Femur (tissue), 1 donor: ENCODE results near the gene HLA-F.

Source experiments
- DNase-seq: peaks from one replicate; pipeline ENCODE4 v3.0.0-alpha.2; 2017

HLA-F gene

DNA sequence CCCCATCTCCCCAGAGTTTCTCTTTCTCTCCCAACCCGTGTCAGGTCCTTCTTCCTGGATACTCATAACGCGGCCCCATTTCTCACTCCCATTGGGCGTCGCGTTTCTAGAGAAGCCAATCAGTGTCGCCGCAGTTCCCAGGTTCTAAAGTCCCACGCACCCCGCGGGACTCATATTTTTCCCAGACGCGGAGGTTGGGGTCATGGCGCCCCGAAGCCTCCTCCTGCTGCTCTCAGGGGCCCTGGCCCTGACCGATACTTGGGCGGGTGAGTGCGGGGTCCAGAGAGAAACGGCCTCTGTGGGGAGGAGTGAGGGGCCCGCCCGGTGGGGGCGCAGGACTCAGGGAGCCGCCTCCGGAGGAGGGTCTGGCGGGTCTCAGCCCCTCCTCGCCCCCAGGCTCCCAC lies at the start of gene HLA-F:
TSS of gene HLA-F (plus strand) at position 173 of the 404 bp plus-strand sequence. CDS start at position 203, 30 bp downstream.
- peak; percentile 80 for DNase-seq

DNA sequence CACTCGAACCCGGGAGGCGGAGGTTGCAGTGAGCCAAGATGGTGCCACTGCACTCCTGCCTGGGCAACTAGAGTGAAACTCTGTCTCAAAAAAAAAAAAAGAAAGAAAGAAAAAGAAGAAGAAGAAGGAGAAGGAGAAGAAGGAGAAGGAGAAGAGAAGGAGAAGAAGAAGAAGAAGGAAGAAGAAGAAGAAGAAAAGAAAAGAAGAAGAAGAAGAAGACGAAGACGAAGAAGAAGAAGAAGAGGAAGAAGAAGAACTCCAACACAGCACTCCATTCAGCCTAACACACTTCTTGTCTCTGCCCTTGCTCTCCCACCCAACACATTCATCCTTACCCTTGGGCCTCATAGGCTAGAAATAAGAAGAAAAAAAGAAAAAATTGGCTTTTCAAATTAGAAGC lies 49.2 kb upstream of the HLA-F start:
- no peak for DNase-seq

DNA sequence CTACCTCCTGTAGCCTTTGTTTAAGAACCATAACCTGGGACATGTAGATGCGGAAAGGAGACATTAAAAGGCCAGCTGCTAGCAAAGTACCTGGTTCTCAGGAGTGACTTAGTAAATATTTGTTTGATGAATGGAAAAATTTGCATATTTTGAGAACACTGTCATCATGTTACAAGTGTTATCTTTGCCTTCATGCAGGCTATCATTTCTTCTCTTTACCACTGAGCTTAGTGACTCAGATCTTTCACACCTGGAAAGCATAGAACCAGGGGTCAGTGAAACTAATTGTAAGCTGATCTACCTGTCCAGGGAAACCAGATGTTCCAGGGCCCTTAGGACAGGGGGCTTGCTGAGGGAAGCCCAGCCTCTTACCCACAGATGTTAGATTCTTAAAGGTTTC lies 47.7 kb upstream of the HLA-F start:
- no peak for DNase-seq

DNA sequence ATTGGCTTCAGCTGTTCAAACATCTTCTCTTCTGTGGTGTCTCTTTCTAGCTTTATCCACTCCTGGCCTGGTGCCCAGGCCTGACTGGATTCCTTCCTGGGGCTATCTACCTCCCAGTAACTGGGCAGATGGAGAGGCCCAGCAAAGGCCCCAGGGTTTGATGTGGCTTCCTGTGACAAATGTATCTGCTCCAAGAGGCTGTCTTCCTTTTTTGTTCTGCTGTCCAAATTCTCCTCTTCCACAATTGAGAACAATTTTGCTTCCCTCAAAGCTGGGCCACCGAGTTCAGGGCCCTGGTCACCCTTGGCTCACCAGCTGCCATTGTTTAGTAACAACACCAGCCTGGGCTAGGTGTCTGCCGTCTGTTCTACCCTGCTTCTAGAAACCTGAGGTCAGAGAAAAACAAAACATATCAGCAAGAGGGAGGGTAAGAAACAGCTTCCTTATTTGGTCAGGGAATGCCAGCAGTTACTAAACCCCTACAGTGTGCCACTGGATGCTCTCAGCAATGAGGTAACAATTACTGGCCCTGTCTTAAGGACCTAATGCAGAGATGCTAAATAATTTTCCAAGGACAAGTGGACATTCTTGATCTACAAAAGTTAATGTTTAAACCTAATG lies 46.1 kb upstream of the HLA-F start:
- DNase-seq: no peak

DNA sequence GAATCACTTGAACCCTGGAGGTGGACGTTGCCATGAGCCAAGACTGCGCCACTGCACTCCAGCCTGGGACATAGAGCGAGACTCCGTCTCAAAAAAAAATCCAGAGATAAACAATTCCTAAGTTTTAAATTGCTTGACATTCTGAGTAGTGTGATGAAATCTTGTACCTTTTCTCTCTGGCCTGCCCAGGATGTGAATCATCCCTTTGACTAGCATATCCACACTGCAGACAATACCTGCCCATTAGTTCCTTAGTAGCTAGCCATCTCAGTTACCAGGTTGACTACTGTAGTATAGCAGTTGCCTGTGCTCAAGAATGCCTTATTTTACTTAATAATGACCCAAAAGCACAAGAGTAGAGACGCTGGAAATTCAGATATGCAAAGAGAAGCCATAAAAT lies 45.1 kb upstream of the HLA-F start:
- no peak for DNase-seq

DNA sequence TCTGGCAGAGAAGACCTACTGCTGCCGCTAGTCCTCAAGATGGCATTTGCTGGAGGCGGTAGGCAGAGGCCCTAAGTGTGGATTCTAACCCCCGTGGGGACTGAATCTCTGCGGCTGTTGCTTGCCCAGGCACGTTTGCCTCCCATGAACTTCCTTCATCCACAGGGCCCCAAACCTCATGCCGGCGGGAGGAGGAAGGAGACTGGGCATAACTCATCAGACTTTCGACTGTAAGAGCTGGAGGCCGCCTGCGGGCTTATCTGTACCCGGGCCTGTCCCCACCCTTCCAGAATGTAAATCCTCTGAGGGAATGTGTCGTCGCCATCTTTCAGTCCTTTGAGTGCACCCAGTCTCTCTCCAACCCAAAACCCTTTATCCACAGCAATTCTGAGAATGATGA lies 43.3 kb upstream of the HLA-F start:
- DNase-seq: no peak

DNA sequence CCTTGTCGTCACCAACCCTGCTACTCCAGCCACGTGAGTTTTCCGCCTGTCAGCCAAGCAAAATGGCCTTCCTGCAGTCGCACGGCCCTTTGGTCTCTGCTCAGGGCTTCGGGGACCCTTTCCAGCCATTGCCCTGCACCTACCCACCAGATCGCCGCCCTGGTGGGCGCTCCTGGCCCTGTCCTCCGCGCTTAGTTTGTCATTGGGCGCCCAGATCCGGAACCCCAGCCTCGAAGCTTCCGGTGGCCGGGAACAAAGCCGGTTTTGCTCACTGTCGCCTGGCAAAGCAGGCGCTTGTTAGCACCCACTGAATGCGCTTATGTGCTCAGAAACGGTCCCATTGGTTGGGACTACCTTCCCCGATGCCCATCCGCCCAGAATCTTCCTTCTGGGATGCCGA lies 42.8 kb upstream of the HLA-F start:
- no peak for DNase-seq

DNA sequence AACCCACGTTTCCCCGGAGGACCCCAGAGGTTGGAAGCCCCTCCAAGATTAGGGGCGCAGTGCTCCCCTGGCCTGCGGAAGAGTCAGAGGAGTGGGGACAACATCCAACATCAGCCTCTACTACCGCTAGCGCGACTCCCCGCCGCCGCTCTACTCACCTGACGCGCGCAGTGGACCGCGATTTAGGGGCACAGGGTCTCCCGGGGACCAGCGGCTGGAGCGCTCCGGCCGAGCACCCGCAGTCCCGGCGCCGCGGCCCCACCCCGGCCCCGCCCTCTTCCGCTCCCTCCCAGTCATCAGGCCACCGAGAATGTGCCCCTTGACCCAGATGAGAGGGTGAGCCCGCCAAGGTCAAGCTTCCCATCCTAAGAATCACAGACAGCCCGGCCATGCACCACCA lies 42.3 kb upstream of the HLA-F start, which contains the start of gene ZFP57:
TSS of gene ZFP57 (minus strand) at position 249 of the 400 bp plus-strand sequence. CDS start 4,149 bp downstream, outside the sequence.
- no peak for DNase-seq

DNA sequence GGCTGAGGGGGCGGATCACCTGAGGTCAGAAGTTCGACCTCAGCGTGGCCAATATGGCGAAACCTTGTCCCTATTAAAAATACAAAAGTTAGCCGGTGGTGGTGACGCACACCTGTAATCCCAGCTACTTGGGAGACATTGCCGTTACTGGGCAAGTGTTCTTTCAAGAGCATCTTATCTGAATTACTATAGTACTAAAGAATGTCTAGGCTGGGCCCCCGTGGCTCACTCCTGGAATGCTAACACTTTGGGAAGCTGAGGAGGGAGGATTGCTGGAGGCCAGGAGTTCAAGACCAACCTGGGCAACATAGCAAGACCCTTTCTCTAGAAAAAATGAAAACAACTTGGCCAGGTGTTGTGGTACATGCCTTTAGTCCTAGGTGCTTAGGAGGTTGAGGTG lies 41.4 kb upstream of the HLA-F start:
- no peak for DNase-seq

DNA sequence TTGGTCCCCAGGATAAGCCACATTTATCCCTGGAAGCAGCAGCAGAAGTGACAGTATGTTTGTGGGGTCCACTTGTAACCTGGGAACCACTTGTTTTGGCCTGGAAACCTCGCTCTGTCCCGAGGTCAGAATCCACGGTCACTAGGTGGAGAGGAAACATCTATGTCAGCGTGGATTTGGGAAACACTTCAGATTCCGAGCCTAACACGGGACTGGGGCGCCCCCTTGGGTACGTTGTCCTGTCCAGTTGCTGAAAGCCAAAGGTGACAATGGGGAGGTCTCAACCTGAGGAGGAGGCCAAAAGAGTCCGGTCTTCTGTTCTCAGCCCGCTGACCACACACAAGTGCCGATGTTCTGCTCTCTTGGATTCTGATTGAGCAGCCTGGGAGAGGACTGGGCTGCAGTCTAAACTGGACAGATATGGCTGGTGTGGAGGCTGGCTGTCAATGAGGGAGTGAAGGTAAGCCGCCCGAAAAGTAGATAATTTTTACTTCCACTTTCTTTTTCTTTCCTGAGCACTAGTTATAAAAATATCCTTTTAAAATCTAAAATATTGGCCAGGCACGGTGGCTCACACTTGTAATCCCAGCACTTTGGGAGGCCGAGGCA lies 37.4 kb upstream of the HLA-F start:
- no peak for DNase-seq

DNA sequence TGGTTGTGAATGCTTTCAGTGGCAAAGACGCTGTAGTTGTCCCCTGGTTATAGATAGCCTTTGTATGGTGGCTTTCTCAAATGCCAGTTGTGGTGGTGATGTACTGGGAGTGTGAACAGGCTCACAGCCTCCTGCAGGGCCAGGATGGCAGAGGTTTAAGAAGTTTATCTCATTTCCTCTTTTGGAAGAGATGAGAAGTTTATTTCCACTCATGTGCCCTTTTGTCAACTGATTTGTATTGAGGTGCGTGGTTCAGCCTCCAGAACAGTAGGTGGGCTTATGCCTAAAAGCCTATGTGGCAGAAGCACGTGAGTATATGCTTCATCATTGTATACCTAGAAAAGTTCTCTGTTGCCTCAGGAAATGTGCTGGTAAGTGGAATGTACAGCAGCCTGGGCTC lies 28.6 kb upstream of the HLA-F start:
- no peak for DNase-seq

DNA sequence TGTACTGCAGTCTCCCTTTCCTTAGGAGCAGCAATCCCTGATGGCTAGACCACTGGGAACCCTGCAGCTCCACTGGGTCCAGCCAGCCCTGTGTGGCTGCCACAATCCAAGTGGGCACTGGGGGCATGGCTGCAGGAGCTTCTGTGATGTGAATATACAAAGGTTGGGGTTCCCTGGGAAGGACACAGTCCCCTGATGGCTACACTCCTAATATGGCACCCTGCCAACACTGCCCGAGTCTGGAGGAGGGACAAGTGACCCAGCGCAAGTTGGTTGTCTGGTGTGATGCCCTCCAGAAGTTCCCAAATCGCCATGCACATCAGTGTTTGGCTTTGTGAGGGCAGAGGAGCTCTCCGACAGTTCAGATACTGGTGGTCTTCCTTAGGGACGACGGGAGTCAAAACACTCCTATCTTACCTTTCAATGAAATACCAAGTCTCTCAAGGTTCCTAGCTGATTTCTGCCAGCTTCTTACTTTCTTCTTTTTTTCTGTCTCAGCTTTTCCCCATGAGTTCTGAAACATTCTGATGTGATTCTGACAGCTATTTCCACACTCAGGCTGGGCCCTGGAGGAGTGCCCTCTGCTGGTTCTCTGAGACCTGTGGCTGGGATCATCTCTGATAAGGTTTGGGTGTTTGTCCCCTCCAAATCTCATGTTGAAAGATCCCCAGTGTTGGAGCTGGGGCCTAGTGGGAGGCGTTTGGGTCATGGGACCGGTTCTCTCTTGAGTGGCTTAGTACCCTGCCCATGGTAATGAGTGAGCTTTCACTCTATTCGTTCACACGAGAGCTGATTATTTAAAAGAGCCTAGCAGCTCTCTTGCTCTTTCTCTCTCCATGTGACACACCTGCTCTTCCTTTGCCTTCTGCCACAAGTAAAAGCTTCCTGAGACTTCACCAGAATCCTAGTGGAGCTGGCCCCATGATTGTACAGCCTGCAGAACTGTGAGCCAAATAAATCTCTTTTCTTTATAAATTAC lies 26.8 kb upstream of the HLA-F start:
- no peak for DNase-seq

DNA sequence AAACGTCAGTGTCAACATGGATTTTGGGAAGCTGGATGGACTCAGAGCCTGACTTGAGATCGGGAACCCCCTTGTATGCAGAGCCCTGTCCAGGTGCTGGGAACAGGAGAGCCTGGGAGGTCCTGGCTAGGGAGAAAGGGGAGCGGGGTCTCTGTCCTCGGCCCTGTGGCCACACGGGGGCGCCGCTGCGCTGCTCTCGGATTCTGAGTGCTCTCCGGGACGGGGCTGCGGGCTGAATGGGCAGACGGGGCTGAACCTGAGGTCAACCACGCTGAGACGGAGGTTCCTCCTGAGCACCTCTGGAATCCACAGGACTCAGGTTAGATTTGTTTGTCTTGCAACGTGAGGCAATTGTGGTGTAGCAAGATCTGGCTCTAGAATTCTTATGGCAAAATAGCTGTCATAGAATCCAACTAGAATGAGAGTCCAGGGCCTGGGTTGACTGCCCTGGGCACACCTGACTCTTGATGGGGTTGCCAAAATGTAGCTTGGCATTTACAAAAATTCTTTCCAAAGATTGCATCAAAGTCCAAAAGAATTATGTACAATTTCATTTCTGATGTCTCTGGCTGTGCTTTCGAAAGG lies 20.6 kb upstream of the HLA-F start:
- peak; percentile 62 for DNase-seq

DNA sequence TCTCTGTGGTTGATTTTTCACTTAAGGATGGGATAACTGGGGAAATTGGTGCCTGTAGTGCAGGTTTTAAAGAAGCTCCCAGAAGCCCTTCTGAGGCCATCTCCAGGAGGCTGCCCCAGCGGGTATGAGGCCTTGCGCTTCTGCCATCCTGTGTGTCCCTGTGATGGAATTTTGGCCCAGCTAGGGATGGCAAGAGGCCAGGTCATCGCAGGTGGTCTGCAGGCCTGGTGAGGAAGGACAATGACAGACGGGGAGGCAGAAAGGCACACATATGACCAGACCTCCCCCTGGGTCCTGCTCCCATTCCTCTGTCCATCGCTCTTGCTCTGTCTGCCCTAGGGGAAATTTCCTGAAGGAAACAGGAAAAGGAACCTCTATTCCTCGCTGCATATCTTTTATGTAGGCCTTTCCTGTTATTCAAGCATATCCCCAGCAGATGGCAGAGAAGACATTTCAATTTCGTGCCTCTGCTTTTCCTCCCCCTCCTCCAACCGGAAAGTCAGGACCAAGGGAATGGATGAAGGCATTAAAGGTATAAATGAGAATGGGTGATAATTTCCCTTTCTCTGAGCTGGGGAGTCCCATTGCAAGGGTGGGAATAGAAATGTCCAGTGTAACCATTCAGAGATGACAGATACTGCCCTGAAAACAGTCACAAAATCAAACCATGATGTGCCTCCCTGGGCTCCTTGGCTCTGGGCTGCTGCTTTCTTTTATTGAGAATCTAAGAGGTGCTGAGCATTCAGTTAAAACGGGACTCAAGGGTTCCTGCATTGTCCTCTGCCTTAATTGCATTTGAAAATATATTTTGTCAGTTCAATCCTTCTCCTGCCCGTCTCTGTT lies 17.6 kb upstream of the HLA-F start:
- DNase-seq: peak; percentile 38

DNA sequence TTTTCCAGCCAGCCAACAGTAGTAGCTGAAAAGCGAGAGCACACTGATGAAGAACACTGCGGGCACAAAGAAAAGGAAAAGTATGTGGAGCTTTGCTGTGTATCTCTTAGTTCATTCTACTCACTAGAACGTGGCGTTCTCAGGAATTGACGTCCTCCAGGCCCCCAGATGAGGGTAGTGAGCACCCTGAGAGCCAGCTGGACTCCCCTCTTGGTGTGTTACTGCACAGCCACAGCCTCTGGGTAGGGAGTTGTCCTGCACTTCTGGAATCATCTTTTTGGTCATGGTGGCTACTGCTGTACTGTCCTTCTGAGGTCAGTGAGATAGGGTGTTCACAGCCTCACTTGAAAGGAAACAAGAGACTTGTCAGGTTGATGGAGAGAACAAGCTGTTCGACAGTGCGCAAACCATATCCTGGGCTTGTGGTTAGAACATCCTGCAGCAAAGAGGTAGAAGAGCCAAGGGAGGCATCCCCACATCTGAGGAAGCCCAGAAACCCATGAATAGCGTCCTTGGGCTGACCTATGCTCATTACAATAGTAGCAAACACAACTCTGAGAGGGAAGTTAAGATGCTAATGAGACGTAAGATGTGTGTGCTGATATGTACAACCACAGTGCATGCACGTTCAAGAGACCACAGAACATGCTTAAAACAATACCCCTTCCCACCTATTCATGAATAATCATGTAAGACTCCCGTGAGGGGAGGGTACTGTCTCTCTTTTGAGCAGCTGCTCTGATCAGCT lies 14.6 kb upstream of the HLA-F start:
- DNase-seq: no peak

DNA sequence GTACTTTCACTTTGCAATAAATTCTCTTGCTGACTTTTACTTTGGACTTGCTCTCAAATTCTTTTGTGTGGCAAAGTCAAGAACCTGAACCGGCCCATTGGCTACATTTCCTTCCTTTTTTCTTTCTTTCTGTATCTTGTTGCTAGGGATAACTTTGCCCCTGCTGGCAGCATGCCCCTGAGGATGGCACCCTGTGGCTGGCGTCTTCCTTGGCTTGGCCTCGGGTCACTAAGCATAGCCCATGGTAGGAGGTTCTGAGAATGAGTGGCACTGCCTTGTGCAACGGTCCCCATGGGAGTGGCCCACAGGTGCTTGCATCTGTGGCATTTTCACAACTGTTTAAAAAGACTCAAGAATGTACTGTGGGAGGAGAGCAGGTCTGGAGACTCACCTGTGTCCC lies 14.0 kb upstream of the HLA-F start:
- no peak for DNase-seq

DNA sequence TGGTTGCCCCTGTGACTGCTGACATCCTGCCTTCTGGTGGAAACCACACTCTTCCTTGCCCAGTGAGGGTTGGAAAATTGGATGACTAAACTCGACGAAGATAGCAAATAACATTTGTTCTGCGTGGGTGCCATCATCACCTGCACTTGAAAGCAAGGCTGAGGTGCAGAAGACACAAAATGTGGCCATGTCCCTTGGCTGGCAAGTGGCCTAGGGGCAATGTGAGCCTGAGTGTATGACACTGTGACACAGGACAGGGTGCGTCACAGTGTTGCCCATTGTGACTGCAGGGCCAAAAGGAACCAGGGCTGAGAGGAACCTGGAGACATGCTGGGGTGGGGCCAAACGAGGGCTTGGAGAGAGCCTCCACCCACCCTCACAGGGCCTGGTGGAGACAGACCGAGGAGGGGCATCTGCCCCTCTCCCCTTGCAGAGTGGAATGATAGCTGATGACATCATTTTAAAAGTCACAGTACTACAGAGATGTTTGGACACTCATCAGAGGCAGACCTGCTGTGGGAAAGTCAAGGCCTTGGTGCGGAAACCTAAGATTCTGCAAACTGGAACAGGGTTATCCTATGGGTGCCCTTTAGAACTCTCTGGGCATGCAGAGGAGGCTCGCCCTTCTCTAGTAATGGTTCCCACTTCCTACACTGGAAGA lies 12.8 kb upstream of the HLA-F start:
- DNase-seq: no peak

DNA sequence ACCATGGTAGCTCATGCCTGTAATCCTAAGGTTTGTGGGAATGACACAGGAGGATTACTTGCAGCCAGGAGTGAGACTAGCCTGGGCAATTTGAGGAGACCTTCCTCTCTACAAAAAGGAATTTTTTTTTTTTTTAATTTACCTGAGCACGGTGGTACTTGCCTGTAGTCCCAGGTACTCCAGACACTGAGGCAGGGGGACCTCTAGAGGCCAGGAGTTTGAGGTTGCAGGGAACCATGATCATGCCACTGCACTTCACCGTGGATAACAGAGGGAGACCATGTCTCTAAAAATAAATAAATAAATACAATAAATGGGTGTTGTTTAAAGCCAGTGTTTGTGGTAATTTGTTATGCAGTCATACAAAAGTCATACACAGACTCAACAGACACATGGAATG lies 2.4 kb upstream of the HLA-F start:
- DNase-seq: no peak

DNA sequence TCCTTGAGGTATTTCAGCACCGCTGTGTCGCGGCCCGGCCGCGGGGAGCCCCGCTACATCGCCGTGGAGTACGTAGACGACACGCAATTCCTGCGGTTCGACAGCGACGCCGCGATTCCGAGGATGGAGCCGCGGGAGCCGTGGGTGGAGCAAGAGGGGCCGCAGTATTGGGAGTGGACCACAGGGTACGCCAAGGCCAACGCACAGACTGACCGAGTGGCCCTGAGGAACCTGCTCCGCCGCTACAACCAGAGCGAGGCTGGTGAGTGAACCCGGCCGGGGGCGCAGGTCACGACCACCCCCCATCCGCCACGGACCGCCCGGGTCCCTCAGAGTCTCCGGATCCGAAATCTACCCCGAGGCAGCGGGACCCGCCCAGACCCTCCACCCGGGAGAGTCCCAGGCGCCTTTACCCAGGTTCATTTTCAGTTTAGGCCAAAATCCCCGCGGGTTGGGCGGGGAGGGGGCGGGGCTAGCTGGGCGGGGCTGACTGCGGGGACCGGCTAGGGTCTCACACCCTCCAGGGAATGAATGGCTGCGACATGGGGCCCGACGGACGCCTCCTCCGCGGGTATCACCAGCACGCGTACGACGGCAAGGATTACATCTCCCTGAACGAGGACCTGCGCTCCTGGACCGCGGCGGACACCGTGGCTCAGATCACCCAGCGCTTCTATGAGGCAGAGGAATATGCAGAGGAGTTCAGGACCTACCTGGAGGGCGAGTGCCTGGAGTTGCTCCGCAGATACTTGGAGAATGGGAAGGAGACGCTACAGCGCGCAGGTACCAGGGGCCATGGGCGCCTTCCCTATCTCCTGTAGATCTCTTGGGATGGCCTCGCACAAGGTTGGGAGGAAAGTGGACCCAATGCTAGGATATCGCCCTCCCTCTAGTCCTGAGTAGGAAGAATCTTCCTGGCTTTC lies 693 bp downstream of the HLA-F start:
- DNase-seq: peak; percentile 33
